ENCODE measurements around the gene THAP8.
A peak's percentile ranks its signal among the peaks of the same experiment; 100 is the strongest.

Gene THAP8

DNA sequence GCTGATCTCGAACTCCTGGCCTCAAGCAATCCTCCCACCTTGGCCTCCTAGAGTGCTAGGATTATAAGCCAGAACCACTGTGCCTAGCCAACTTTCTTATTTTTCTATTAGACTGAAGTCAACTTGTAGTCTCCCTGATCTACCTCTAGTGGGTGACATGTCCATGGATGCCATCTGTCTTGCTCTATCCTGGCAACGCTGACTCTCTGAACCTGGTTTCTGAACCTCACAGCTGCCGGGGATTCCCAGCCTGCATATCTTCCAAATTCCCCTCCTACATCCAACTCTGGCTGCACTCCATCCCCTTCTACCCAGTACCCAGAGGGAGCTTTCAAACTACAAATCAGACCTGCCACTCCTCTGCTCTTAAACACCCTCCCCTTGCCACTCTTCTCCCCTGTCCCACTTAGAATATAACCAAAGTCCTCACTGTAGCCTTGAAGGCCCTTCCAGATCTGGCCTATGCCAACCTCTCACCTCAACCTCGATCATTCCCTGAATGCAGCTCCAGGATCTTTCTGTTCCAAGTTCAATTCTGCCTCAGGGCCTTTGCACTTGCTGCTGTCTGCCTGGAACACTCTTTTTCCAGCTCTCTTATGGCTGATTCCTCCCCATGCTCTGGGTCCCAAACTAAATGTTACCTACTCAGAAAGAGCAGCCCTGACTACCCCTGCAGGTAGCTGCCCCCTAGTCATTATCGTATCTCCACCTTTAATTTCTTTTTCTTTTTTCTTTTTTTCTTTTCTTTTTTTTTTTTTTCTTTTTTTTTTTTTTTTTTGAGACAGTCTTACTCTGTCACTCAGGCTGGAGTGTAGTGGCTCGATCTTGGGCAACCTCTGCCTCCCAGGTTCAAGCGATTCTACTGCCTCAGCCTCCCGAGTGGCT, 23.6 kb downstream of the THAP8 start:
- no peak for DNase-seq (ENCODE audit: low spot score)

GRCh38 chr19:36028313-36029041, 25.6 kb downstream of the THAP8 start:
- DNase-seq (ENCODE audit: low spot score), result no peak

- DNase-seq (ENCODE audit: low spot score), result no peak
Observed at GRCh38 chr19:36027696-36028095, 26.4 kb downstream of the THAP8 start.

DNA sequence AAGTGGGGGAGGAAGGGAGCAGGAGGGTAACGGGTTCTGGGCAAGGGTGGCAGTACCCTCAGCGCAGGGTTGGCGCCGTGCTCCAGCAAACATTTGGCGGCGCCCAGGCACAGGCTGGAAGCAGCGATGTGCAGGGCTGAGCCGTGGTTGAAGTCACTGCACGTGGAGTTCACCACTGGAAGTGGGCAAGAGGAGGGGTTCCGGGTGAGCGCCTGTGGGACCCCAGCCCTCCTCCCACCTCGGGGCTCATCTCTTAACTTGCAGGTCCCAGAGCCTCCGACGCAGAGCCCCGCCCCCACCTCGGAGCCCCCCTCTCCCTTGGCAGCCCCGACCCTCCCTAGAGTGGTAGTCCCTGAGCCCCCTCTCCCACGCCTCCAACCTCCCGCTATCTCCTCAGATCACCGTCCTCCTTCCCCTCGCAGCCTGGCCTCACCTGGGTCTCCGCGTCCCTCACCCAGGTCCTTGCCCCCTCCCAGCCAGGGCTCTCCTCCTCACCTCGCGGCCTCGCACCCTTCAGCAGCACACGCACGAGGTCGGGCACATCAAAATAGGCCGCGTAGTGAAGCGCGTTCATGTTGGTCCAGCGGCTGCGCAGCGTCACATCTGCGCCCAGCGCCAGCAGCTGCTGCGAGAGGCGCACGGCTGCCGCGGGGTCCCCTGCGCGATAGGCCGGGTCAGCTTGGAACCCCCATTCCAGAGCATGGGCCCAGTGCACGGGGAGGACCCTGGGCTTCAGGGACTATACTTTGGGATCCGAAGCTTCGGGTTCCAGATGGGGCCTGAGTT, 27.8 kb downstream of the THAP8 start:
- DNase-seq (ENCODE audit: low spot score), result no peak

DNA sequence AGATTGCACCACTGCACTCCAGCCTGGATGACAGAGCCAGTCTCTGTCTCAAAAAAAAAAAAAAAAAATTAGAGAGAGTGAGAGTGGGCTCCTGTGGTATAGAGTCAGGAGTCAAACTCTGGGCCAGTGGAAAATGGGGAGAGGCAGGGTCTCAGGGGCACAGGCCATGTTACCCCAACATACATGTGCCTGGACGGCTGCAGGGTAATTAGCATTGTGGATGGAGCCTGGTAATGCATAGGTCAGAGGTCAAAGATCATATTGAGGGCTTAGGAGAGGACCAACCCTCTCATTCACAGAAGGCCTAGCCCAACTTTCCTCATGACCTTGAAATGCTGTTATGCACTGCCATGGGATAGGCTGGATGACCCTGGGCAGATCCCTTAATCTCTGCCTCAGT, 28.5 kb downstream of the THAP8 start:
- DNase-seq (ENCODE audit: low spot score), result no peak

DNA sequence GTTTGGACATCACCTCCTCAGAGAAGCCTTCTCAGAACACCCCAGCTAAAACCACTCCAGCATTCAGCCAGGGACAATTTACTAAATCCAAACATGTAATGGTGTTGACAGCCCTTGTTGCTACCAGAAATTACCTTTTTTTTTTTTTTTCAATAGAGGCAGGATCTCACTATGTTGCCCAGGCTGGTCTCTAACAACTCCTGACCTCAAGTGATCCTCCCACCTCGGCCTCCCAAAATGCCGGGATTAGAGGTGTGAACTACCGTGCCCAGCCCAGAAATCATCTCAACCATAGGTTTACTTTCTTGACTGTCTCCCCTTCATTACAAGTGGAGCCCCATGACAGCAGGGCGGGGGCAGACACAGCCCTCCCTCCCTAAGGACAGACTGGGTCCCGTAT, 30.7 kb downstream of the THAP8 start:
- DNase-seq (ENCODE audit: low spot score), result no peak

DNA sequence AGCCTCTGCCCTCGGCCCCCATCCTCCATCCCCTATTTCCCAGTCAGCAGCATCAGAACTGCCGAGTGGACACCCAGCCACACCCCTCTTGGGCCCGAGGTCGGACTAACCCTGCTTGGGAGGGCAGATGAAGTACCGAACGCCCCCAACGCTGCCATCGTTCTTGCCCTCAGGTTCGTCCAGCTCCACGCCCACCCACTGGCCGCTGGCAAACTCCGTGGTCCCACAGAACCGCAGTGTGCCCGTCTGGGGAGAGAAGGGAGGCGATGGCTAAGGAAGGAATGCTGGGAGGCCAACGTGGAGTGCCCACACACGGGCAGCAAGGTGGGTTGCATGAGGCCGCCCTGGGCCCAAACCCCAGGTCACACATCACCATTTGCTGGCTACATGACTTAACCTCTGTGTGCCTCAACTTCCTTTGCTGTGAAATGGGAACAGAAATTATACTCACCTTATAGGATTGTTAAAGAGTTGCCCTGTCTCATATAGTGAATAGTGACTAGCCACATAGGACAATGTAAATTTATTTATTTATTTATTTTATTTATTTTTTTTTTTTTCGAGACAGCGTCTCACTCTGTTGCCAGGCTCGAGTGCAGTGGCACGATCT, 34.9 kb downstream of the THAP8 start:
- no peak for DNase-seq (ENCODE audit: low spot score)

DNA sequence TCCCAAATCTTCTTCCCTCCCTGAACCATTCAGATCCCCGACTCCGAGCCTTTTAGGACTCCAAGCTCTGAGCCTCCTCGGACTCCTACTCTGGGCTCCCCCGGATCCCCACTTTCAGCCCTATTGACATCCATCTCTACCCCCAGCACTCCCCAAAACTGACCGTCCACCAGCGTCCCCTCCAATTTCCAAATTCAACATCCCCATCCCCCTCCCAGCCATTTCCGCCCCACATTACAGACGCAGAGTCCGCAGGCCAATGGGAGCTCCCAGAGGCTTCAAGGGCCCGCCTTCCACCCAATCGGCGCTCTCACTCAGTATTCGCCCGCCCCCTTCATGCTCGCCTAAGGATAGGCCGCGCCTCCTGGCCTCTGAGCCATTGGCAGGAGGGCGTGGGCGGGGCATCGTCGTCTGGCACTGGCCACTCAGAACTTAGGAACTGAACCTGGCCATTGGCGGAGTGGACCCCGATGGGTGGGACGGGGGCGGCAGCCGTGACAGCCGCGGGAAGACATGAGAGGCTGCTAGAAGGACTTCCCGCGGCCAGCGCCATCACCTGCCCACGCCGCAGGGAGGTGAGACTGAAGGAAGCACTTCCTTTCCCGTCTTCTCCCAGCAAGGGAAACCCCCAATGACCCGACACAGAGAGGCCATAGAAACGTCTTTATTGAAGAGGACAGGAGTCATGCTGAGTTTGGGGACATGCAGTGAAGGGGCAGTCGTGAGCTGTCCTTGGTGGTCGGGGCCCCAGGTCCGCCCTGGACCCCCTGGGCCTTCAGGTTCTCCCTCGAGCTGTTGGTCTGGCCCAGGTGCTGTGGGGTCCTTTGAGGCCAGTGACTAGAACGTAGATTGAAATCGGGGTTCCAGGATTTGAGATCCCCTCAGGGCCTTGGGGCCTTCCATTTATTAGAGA, 39.8 kb downstream of the THAP8 start, which contains the start of gene ALKBH6:
Gene ALKBH6, minus strand, starts transcription at position 202 of the 913 bp plus-strand sequence. CDS start 816 bp downstream, outside the sequence.
- DNase-seq (ENCODE audit: low spot score), result peak; percentile 98

GRCh38 chr19:36013280-36014011, 40.6 kb downstream of the THAP8 start:
- DNase-seq (ENCODE audit: low spot score), result no peak

DNA sequence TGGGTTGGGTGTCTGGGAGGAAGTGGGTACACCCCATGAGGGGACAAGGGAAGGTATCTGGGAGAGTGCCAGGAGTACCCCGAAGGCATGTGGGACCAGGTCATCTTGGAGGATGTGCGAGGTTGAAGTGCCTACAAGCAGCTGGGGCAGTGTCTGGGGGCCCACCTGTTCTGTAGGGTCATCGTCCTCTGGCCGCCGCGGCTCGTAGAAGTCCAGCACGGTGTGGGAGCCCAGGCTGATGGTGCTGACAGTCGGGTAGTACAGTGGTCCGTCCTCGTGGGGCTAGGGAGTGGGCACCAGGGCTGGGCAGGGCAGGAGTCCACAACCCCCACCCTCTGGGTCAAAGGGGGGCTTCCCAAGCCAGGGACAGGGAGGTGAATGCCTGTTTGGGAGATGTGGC, 43.7 kb downstream of the THAP8 start:
- DNase-seq (ENCODE audit: low spot score), result no peak

DNA sequence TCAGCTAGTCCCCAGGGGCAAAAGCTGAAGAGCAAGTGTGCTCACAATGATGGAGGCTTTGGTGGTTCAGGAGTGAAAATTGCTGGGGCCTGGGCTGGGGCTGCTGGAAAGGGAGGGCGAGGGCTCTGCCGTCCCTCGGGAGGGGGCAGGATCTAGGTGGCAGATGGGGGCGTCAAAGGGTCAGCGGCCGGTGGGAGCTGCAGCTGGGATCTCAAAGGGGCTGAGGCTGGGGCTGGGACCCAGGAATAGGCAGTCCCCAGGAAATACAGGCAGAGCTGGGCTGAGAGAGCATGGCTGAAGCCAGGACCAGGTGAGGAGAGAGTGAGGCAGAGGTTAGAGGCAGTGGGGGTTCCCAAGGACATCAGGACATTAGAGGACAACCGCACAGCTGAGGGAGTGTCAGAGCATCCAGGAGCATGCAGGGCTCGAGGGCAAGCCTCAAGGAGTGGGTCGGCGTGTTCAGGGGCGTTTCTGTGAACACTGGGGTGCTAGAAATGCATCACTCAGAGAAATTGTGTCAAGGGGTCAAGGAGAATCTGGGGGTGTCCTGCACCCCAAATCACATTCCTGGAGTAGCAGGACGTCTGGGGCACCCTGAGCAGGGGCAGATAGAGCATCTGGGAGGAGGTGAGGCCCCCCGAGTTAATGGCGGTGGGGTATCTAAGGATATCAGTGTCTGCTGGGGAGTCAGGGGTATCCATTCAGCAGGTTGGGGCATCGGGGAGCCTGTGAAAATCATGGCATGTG, 44.3 kb downstream of the THAP8 start:
- DNase-seq (ENCODE audit: low spot score), result no peak

- no peak for DNase-seq (ENCODE audit: low spot score)
Observed at GRCh38 chr19:36009220-36009619, 44.9 kb downstream of the THAP8 start.

GRCh38 chr19:36008336-36008978, 45.6 kb downstream of the THAP8 start, which contains the start of gene SYNE4:
TSS of gene SYNE4 (minus strand) at chr19:36008813. CDS start at chr19:36008681, 132 bp downstream.
- DNase-seq (ENCODE audit: low spot score), result no peak

GRCh38 chr19:36006955-36007354, 47.1 kb downstream of the THAP8 start:
- DNase-seq (ENCODE audit: low spot score), result no peak

GRCh38 chr19:36003284-36003683, 50.8 kb downstream of the THAP8 start:
- no peak for DNase-seq (ENCODE audit: low spot score)

DNA sequence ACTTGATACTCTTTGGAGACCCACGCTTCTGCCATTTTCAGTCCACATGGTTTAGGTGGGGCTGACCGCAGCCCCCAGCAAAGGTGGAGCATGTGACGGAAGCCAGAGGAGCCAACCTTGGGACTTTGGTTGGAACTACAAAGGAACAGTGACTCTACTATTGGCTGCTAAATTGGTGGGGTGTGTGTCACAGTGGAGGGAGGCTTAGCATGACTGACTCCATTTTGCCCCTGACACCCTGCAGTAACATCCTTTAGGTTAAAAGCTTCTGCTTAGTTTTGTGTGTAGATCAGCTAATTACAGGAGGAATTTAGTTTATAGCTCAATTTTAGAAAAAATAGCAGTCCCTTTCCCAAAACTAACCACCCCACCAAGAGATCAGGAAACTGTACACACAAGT, 52.5 kb downstream of the THAP8 start:
- no peak for DNase-seq (ENCODE audit: low spot score)

DNA sequence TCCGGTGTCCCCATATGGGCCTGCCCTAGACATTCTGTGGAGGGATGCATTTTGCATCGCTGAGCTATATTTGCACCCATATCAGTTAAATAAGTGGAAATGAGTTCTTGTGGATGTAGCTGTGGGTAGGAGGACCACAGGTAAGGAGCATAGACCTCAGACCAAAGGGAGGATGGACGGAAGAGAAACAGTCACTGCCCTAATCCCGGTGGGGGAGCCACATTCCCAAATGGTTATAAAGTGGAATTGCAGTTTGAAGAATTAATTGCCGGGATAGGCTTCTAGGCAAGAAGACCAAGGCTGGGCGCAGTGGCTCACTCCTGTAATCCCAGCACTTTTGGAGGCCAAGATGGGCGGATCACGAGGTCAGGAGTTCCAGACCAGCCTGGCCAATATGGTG, 57.3 kb downstream of the THAP8 start:
- no peak for DNase-seq (ENCODE audit: low spot score)

Data from SK-N-DZ (cell line).